Panc1 (cell line): Measurements from ENCODE around the gene RBM14. TPM values are rescaled to one million over a fixed set of nuclear protein-coding genes. Genes with fewer than 3 reads are reported as not detected.
A peak's percentile ranks its signal among the peaks of the same experiment; 100 is the strongest.

ENCODE experiments used
- ATAC-seq: fragments of 200-7000 bp; cut with Tn5 transposase; 2 replicates; pipeline ENCODE4 v1.9.1; 2020; ENCODE audit warnings: mild to moderate bottlenecking, moderate library complexity
- BruUV-seq: library from RNA; stranded (reverse); fragments of 400-500 nt; replicated peaks from 2 replicates; lab custom pipeline; 2021; lab: Mats Ljungman, UMichigan
- CTCF ChIA-PET: fragments of 300-600 bp; sonication (Branson Sonifier 250); formaldehyde crosslinking; loops from one replicate; lab custom pipeline; 2022; ENCODE audit warnings: antibody characterized with exemption; lab: Charles Lee
- POLR2A ChIA-PET: fragments of 300-600 bp; sonication (Branson Sonifier 250); formaldehyde crosslinking; loops from one replicate; lab custom pipeline; 2022; ENCODE audit warnings: antibody characterized with exemption; lab: Charles Lee
- DNase-seq: peaks from one replicate; pipeline ENCODE4 v3.0.0-alpha.2; 2010; ENCODE audit warnings: low read depth, low spot score
- H3K27ac ChIP-seq: 2 replicates; pipeline ENCODE4 v1.5.1; 2011; ENCODE audit warnings: mild to moderate bottlenecking, low read length, inconsistent platforms
- H3K27me3 ChIP-seq: fragments of 200-500 bp; sonication (Bioruptor generic); 2 replicates; pipeline ENCODE4 v1.6.0; 2014; ENCODE audit warnings: low read length, inconsistent platforms; ENCODE audit not compliant: control insufficient read depth, insufficient read depth
- H3K36me3 ChIP-seq: fragments of 200-500 bp; sonication (Bioruptor generic); 2 replicates; pipeline ENCODE4 v1.5.1; 2014; ENCODE audit warnings: inconsistent platforms, mild to moderate bottlenecking, low read length, moderate library complexity; ENCODE audit not compliant: control insufficient read depth, insufficient read depth
- H3K4me1 ChIP-seq: 2 replicates; pipeline ENCODE4 v1.5.1; 2011; ENCODE audit warnings: inconsistent platforms, mild to moderate bottlenecking, low read length, moderate library complexity; ENCODE audit not compliant: control insufficient read depth, insufficient read depth
- H3K4me3 ChIP-seq, 2 experiments: 2 replicates each; pipeline ENCODE4 v1.5.1; 2011 to 2012; ENCODE audit warnings: low read depth in 2 of 2, low read length in 2 of 2, mild to moderate bottlenecking in 2 of 2, inconsistent platforms in 1 of 2, moderate library complexity in 1 of 2
- H3K9me3 ChIP-seq: fragments of 200-500 bp; sonication (Bioruptor generic); 2 replicates; pipeline ENCODE4 v1.5.1; 2014; ENCODE audit warnings: low read depth, mild to moderate bottlenecking, inconsistent platforms, low read length, moderate library complexity; ENCODE audit not compliant: control insufficient read depth, insufficient read depth
- CTCF ChIP-seq: fragments of 450-650 bp; IDR thresholded peaks from 2 replicates; pipeline ENCODE4 v1.5.1; 2017; ENCODE audit warnings: mild to moderate bottlenecking
- POLR2AphosphoS5 ChIP-seq: IDR thresholded peaks from 2 replicates; pipeline ENCODE4 v1.6.1; 2012; ENCODE audit warnings: mild to moderate bottlenecking, low read depth, low read length, moderate library complexity
- REST ChIP-seq, 2 experiments: IDR thresholded peaks; 2 replicates each; pipeline ENCODE4 v1.6.1; 2011 to 2012; ENCODE audit warnings: low read depth in 2 of 2, control low read depth in 1 of 2, low read length in 1 of 2, mild to moderate bottlenecking in 1 of 2, moderate library complexity in 1 of 2; ENCODE audit not compliant: insufficient read depth in 1 of 2
- SIN3A ChIP-seq: IDR thresholded peaks from 2 replicates; pipeline ENCODE4 v1.6.1; 2012; ENCODE audit warnings: low read depth, mild to moderate bottlenecking, low read length, moderate library complexity, borderline replicate concordance; ENCODE audit not compliant: insufficient read depth
- TCF7L2 ChIP-seq: IDR thresholded peaks from 2 replicates; pipeline ENCODE4 v1.6.1; 2011; ENCODE audit warnings: mild to moderate bottlenecking, low read depth, low read length, inconsistent platforms
- in situ Hi-C: cut with HindIII; loops from 2 replicates; pipeline ENCODE4 v1.10.0; 2016; ENCODE audit warnings: low sequenced_read_pairs, low pct_unique_long_range_greater_than_20kb
- intact Hi-C: fragments of 100-400 bp; cut with micrococcal nuclease; formaldehyde crosslinking; loops from one replicate; pipeline ENCODE4 v1.10.0; 2022; ENCODE audit not compliant: unreplicated experiment
- total RNA-seq: library from RNA; stranded (reverse); gene quantifications from one replicate; pipeline ENCODE4 v1.2.1, GENCODE V29; 2021; ENCODE audit not compliant: unreplicated experiment

Gene RBM14
- total RNA-seq, 1 experiment from 2014 or later, result 93.9 TPM

- Histone ChIP-seq H3K36me3 (no peaks in the 10 kb centered on the region), H3K9me3 (no peaks in the 10 kb centered on the region; the same call in 1 of the 2 replicates), H3K27me3 (no peaks in the 10 kb centered on the region), H3K4me1 (peaks cover 8% of the 10 kb centered on the region), H3K4me3 (no peak overlapping the region), H3K27ac (no peak overlapping the region)
- no peak for TF ChIP-seq SIN3A
- TF ChIP-seq REST (IDR thresholded peaks at IDR 0.05; ENCODE audit: insufficient read depth in 1 of 2, low read depth in 2 of 2, low read length in 1 of 2), result no peak
- TF ChIP-seq CTCF, result no peak
- no peak for TF ChIP-seq TCF7L2
- TF ChIP-seq POLR2AphosphoS5, result no peak
- TSS peak; percentile 76 for BruUV-seq
- DNase-seq, result no peak
- no peak for ATAC-seq
- intact Hi-C loops (no loop called here), in situ Hi-C loops (no loop called here)
- ChIA-PET CTCF (interaction anchor here (0.6 kb wide), 1 partner anchor 113 kb away, joined by 18 read pairs; no protein-coding TSS in a partner anchor), POLR2A (interaction anchor here (0.6 kb wide), 1 partner anchor 433 kb away, joined by 3 read pairs; no protein-coding TSS in a partner anchor)
Observed at GRCh38 chr11:66591175-66591574, 25.3 kb upstream of the RBM14 start.

- in situ Hi-C loops, result no loop called here
- Histone ChIP-seq H3K4me1 (peaks cover 8% of the 10 kb centered on the region), H3K36me3 (no peaks in the 10 kb centered on the region), H3K4me3 (peak within 1 kb of the TSS; percentile 88 to 95), H3K27me3 (no peaks in the 10 kb centered on the region), H3K9me3 (no peaks in the 10 kb centered on the region; the same call in 1 of the 2 replicates), H3K27ac (peak within 1 kb of the TSS; percentile 96)
- intact Hi-C loops, result no loop called here
- ATAC-seq, result peak; percentile 99
- TF ChIP-seq REST (IDR thresholded peaks at IDR 0.05; ENCODE audit: insufficient read depth in 1 of 2, low read depth in 2 of 2, low read length in 1 of 2) (no peak), CTCF (peak; percentile 92), POLR2AphosphoS5 (peak; percentile 99), SIN3A (0 out of 2 replicates have a peak, but pooled peaks have one; percentile 70), TCF7L2 (0 out of 2 replicates have a peak, but pooled peaks have one; percentile 18)
- DNase-seq, result peak; percentile 86
- ChIA-PET POLR2A (interaction anchor here (0.7 kb wide), 1 partner anchor 51 kb away, joined by 4 read pairs; no protein-coding TSS in a partner anchor), CTCF (interaction anchor here (0.5 to 1.1 kb wide), 2 partner anchors 86 to 97 kb away, joined by 3 to 5 read pairs; no protein-coding TSS in a partner anchor)
- no TSS peak for BruUV-seq
Observed at GRCh38 chr11:66592457-66593302, 23.8 kb upstream of the RBM14 start, which contains the start of the genes CCDC87 and CCS. Gene CCDC87 (minus strand): TSS chr11:66593063. CDS start chr11:66593015, 48 bp downstream. Gene CCS (plus strand): TSS chr11:66593185. CDS start chr11:66593262, 77 bp downstream.
